Epithelial cell of esophagus (primary cell): ENCODE data around the gene NSDHL.

ENCODE experiments used
- DNase-seq: peaks from one replicate; pipeline ENCODE4 v3.0.0; 2010; ENCODE audit warnings: low read depth
- H3K4me3 ChIP-seq: 2 replicates; pipeline ENCODE4 v1.5.1; 2011; ENCODE audit warnings: mild to moderate bottlenecking, low read length, control low read depth
- TF ChIP-seq, protein P1 (sequence below): IDR thresholded peaks from 2 replicates; pipeline ENCODE4 v1.5.1; 2011; ENCODE audit warnings: low read depth, mild to moderate bottlenecking, low read length, control low read depth, inconsistent platforms; ENCODE audit not compliant: insufficient read depth; ENCODE audit errors: missing control alignments

The NSDHL gene

DNA sequence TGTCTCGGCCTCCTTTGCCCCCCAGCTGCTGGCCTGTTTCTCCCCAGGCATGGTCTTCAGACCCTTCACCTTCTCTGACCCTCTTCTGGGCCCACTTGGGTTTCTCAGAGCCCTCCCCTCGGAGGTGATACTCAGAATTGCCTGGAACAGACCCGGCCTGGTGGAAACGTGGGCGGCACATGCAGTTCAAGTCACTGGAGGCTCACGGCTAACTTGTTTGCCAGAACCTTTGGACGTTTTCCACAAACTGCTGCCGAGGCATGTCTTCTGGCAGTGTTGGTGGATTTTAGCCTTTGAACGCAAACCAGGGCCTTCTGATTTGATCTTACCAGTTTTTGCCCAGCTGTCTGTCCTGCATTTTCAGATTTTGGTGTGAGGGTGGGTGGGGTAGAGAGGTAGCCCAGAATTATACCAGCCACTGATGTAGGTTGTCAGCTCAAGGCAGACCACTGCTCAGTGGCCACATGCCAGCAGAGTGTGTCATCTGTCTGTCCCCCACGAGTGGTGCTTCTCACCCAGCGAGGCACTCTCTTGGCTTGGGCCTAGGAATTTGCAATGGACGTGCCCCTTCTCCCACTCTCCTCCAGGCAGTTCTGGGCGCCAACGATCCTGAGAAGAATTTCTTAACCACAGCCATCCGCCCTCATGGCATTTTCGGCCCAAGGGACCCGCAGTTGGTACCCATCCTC lies 34.5 kb downstream of the NSDHL start:
- TF ChIP-seq, protein P1, sequence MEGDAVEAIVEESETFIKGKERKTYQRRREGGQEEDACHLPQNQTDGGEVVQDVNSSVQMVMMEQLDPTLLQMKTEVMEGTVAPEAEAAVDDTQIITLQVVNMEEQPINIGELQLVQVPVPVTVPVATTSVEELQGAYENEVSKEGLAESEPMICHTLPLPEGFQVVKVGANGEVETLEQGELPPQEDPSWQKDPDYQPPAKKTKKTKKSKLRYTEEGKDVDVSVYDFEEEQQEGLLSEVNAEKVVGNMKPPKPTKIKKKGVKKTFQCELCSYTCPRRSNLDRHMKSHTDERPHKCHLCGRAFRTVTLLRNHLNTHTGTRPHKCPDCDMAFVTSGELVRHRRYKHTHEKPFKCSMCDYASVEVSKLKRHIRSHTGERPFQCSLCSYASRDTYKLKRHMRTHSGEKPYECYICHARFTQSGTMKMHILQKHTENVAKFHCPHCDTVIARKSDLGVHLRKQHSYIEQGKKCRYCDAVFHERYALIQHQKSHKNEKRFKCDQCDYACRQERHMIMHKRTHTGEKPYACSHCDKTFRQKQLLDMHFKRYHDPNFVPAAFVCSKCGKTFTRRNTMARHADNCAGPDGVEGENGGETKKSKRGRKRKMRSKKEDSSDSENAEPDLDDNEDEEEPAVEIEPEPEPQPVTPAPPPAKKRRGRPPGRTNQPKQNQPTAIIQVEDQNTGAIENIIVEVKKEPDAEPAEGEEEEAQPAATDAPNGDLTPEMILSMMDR, result no peak
- no peak overlapping the region for H3K4me3 ChIP-seq
- no peak for DNase-seq

DNA sequence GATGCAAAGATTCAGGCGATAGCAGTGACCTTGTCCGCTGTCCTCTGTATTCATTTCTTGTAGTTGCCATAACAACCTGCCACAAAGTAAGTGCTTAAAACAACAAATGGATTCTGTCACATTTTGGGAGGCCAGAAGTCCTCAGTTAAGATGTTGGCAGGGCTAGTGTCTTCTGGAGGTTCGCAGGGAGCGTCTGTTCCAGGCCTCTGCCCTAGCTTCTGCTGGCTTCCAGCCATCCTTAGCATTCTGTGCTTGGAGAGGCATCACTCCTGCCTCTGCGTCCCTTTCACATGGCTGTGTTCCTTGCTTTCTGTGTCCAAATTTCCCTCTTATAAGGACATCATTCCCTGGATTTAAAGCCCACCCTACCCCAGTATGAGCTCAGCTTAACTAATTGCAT lies 35.5 kb downstream of the NSDHL start:
- DNase-seq, result no peak
- TF ChIP-seq, protein P1, result no peak
- H3K4me3 ChIP-seq, result no peak overlapping the region

DNA sequence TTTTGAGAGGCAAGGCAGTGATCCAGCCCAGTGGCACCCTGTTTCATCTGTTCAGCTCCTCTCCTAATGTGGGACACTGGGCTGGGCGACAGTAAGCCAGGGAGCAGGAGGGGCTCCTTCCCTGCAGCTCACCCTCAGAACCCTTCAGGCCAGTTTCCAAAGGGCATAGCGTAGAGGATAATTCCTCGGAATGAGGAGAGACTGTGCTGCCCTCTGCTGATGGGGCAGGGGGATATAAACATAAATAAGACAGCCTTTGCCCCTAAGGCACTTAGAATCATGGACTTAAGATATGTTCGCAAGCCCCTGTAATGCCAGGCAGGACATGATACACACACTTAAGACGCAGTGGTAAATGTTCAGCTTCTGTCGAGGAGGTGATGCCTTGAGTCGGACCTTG lies 39.1 kb downstream of the NSDHL start:
- TF ChIP-seq, protein P1, result peak; percentile 8
- DNase-seq, result no peak
- H3K4me3 ChIP-seq, result no peak overlapping the region

DNA sequence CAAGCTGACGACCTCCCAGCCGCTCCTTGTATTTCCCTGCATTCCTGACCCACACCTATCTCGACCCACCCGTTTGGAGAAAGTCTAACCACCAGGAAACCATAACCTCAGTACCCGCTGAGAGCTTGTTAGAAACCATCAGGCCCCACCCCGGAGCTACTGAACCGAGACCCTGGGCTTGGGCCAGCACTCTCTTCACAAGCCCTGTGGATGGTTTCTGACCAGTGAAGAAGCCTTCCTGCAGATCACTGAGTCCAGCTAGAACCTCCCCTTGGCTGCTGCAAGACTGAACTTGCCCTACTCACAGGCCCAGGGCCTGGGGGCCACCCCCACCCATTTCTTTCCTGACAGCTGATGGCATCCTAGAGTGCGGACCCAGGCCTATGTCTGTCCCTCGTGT lies 40.4 kb downstream of the NSDHL start:
- TF ChIP-seq, protein P1, result no peak
- no peak overlapping the region for H3K4me3 ChIP-seq
- no peak for DNase-seq

DNA sequence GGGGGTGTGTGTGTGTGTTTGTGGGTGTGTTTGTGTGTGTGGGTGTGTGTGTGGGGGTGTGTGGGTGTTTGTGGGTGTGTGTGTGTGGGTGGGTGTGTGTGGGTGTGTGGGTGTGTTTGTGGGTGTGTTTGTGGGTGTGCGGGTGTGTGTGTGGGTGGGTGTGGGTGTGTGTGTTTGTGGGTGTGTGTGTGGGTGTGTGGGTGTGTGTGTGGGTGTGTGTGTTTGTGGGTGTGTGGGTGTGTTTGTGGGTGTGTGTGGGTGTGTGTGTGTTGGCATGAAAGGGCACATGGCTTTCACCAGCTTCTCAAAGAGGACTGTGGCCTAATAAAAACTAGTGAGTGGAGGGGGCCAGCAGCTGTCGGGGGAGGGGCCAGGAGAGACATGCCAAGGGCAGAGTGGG lies 41.7 kb downstream of the NSDHL start:
- no peak for DNase-seq
- no peak overlapping the region for H3K4me3 ChIP-seq
- TF ChIP-seq, protein P1, result no peak

DNA sequence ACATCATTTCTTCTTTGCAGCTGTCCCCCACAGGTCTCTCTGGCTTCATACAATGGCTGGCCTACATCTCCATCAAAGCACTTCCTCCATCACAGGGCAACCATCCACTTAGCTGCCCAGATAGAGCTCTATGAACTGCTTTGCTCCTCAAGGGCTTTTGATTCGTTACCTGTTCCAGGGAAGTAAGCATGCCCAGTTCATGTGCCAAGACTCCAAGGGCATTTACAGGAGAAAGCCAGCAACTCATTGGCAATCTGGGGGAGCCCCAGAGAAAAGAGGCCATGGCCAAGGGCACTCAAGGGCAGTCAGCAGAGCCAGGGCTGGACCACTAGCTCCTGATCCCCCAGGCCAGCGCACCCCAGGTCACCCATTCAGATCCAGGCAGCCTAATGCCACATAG lies 42.5 kb downstream of the NSDHL start:
- no peak overlapping the region for H3K4me3 ChIP-seq
- TF ChIP-seq, protein P1, result no peak
- DNase-seq, result no peak
